HG03097 (cell line): ENCODE data around the gene FOXP1.

ENCODE experiments used
- ATAC-seq: cut with Tn5 transposase; IDR thresholded peaks from one replicate; pipeline ENCODE4 v1.9.1; 2021; ENCODE audit not compliant: unreplicated experiment, low FRiP score

The FOXP1 gene

DNA sequence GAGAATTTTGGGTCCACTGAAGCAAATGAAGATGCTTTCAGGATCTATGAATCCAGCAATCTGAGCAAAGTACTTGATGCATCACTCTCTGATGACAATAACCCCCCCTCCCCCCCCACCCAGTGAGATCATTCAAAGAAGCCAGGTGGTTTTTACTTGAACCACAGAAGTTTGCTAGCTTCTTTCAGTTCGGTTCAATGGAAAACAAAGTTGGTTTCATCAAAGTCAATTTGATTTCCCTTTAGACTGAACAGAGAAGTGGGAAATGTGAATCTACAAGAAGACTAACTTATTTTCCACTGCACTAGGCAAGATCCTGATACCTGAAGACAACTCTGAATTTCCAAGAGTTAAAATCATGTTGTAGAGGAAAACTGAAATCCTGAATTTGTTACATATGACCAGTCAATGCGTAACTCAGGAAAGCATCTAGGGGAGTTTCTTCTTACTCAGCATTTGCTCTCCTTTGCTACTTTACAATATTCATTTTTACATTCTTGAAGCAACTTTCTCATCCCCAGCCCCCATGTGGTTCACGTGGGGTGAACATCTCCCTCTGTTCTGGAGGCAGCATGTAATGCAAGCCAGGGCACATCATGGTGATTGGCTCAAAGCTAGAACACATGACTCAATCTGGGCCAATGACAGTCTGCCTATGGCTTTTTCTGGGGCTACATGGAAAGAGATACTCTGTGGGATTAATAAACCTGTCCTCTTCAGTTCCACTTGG, 572.6 kb downstream of the FOXP1 start:
- peak; percentile 58 for ATAC-seq

DNA sequence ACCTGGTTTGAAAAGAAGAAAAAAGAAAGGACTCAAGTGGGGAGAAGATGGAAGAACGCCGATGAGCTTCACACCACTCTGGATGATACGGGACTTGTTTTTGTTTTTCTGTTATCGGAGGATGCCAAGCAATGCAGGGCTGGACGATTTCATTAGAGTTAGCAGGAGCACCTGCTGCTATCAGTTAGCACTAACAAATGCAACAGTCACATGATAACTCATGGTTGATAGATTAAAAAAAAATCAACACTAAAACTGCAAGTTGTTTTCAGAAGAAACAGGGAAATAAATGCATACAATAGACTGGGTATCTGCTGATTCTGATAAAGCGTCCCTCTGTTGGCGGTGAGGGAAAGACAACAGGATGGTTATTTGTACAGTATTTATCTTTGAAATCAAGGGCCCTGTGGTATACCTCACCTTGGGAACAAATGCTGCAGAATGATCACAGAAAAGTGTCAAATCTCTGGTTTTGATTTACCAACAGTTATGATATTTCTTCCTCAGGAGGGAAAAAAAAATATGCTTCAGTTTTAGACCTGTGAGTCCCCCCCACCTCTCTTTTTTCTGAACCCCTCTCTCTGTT, 575.1 kb downstream of the FOXP1 start:
- no peak for ATAC-seq

GRCh38 chr3:71006810-71007785, 576.4 kb downstream of the FOXP1 start:
- no peak for ATAC-seq

DNA sequence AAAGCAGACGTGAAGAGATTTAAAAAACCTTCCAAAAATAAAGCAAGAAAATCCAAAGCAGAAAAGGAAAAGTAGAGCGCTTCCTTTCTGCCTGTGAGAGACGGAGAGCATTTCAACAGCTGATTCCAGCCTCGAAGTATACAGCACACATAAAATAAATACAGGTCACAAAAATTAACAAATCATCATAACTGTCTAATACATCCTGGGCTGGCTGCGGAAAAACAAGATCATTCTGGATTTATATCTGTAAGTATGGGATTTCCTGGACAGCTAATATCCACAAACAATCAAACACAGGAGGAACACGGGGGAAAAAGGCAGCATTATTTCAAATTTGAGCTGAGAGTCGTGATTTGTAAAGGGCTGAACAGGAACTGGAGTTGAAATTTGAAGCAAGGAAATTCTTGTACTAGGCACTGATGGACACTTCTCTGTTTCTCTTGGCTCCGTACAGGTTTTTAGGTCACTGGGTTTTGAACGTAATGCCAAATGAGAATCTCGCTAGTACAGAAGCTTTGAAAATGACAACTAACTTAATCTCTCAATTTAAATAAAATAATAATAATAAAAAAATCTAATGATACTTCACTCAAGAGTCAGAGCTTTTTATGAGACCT, 577.7 kb downstream of the FOXP1 start:
- ATAC-seq: no peak

- ATAC-seq: no peak
Observed at GRCh38 chr3:71003511-71003910, 580.0 kb downstream of the FOXP1 start.

- no peak for ATAC-seq
Observed at GRCh38 chr3:71002298-71002697, 581.2 kb downstream of the FOXP1 start.

- no peak for ATAC-seq
Observed at GRCh38 chr3:71001303-71001830, 582.2 kb downstream of the FOXP1 start.

DNA sequence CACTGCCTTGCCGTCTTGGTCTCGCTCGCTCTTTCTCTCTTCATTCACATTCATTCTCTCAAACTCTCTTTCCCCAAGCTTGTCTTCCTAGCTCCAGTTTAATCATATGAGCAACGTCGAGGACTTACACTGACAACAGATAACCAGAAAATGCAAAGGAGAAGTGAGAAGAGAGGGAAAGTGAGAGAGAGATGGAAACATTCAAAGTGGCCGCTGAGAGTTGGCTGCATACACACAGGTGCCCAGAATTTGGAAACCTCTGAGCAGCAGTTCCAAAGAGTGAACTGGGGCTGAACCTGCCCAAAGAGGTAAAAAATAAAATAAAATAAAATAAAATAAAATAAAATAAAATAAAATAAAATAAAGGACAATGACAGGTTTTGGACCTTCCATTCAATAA, 583.0 kb downstream of the FOXP1 start:
- ATAC-seq: no peak

DNA sequence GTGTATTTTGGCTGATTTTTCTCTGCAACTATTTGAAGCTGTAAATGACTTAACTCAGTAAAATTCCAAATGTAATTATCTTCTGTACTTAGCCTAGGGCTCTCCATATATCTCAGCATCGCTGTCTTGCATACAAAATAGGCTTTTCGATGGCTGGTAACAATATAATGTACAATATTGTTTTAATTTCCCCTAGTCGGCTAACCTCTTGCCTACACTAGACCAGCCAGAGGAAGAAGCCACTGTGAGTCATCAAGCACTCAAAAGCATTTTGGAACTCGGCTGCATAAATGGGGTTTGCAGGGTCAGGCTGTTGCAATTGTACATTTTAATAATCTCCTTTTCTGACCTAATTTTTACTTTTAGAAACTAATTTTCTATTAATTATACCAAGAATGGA, 583.8 kb downstream of the FOXP1 start:
- no peak for ATAC-seq

DNA sequence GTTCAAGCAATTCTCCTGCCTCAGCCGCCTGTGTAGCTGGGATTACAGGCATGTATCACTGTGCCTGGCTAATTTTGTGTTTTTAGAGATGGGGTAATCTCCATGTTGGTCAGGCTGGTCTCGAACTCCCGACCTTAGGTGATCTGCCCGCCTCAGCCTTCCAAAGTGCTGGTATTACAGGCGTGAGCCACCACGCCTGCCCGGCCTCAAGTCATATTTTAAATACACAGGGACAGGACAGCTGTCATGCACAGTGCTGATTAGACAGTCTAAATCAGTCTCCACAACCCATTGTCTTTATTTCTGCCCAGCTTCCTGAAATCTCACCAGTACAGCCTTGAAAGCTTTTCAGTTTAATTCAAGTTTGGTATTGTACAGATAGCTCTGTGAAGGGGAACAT, 587.4 kb downstream of the FOXP1 start:
- ATAC-seq: no peak

DNA sequence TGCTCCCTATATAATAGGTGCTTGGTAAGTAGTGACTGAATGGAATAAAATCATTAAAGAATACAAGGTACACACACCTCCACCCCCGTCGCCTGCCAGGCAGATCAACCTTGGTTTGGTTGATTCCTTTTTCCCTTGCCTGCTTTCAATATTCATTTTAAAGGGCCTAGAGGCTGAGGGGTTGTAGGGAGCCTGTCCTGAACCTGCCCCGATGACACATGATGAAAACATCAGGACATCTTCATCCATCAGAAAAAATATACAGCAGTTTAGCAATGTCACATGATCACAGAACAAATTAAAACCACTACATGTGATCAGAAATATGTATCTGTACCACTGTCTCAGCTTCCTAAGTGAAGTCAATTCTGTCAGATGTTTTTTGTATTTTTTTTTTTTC, 588.9 kb downstream of the FOXP1 start:
- no peak for ATAC-seq

DNA sequence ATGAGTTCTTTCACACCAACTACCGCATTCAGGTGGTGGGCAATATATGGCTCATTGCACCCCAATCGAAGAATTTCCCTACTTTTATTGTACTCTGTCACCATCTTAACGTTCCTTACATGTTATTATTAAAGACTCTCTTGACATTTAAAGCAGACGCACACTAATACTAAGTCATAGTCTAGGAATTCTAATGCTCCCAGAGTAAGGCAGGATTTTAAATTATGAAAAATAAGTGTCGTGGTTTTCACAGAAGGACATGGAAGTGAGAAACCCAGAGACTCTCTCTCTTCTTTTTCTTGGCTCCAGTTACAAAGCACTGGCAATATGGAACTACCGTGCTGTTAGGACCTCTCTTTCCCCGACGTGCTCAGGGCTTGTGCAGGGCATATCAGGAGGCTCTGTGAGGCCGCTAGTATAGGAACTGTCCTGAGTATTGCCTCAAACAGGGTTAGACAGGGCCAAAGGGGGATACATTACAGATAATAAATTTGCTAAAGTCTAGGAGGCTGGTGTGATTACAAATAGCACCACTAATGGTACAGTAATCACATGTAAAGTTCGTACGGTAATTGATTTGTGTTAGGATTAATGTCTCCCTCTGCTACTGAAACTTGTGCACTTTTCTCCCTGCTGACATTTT, 590.8 kb downstream of the FOXP1 start:
- no peak for ATAC-seq

- no peak for ATAC-seq
Observed at GRCh38 chr3:70992131-70992530, 591.4 kb downstream of the FOXP1 start.

- ATAC-seq: no peak
Observed at GRCh38 chr3:70990723-70991122, 592.8 kb downstream of the FOXP1 start.

GRCh38 chr3:70990185-70990584, 593.3 kb downstream of the FOXP1 start:
- ATAC-seq: no peak

GRCh38 chr3:70989174-70989573, 594.4 kb downstream of the FOXP1 start:
- no peak for ATAC-seq

GRCh38 chr3:70988111-70988510, 595.4 kb downstream of the FOXP1 start:
- no peak for ATAC-seq

GRCh38 chr3:70985572-70985971, 598.0 kb downstream of the FOXP1 start:
- no peak for ATAC-seq

GRCh38 chr3:70984776-70985482, 598.6 kb downstream of the FOXP1 start:
- no peak for ATAC-seq
